Subcutaneous adipose tissue (tissue), 4 donors: ENCODE data around the gene FAM181A. TPM values are rescaled to one million over a fixed set of nuclear protein-coding genes. Genes with fewer than 3 reads are reported as not detected.

Experiments
- CTCF ChIP-seq: fragments of 450-650 bp; IDR thresholded peaks from one replicate; pipeline ENCODE4 v1.5.1; 2016; ENCODE audit warnings: low read depth, mild to moderate bottlenecking, control low read depth, antibody characterized with exemption, moderate library complexity
- total RNA-seq, 4 donors: library from RNA; depleted of rRNA; stranded (reverse); fragments of >200 nt; gene quantifications; one replicate each; pipeline ENCODE4 v1.1.0, GENCODE V29; 2016

The FAM181A gene
- total RNA-seq, 4 donors from 2014 or later: not detected

- TF ChIP-seq CTCF: no peak
Observed at GRCh38 chr14:93953739-93954515, 26.8 kb downstream of the FAM181A start.

DNA sequence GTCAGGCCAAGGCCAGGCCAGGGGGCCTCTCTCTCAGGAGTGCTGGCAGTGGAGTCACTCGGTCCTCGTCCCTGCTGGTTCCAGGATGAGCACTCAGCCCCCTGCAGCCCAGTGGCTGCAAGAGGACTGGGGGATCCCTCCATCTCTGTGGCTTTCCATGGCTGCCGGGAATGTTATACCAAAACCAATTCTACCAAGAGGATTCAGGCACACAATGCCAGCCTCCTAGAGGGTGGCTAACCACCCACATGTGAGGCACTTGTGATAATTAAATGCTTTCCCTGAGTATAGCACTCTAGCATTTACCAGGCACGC, 27.3 kb downstream of the FAM181A start:
- TF ChIP-seq CTCF: no peak

DNA sequence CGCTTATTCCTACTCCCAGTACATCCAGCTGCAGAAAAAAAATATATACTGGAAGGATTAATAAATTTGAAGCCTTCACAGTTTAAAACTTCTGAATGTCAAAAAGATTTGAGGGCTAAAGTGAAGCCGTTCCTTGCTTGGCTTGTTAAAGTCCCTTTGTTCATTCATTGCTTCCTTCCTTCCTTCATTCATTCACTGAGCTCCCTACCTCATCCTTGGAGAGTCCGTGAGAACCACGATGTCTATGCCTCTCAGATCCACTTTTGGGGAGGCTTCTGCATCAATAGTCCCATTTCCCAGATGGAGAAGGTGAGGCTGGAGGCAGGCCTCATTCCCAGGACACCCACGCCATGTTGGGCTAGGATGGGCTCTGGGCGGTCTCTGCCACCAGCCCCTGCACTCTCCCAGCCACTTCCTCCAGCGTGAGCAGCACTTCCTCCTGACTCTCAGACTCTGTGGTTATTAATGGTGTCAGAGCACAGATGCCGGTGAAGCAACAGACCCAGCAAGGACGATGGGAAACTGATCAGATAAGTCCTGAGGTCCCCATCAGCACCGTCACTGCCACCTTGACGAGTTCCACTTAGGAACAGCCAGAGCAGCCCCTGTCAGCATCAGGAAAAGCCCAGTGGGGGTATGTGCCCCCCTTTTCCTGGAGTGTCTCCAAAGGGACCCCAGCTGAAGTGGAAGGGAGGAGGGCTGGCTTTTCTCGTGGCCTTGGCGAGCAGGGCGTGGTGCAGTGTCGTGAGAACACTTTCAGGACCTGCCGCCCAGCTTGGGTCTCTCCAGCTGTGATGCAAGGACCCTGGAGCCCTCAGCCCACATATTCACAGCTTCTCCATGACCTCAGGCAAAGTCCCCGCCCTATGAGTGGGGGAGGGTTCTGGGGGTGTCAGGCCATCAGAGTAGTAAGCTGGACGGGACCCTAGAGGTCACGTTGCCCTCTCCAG, 28.0 kb downstream of the FAM181A start:
- TF ChIP-seq CTCF: no peak

DNA sequence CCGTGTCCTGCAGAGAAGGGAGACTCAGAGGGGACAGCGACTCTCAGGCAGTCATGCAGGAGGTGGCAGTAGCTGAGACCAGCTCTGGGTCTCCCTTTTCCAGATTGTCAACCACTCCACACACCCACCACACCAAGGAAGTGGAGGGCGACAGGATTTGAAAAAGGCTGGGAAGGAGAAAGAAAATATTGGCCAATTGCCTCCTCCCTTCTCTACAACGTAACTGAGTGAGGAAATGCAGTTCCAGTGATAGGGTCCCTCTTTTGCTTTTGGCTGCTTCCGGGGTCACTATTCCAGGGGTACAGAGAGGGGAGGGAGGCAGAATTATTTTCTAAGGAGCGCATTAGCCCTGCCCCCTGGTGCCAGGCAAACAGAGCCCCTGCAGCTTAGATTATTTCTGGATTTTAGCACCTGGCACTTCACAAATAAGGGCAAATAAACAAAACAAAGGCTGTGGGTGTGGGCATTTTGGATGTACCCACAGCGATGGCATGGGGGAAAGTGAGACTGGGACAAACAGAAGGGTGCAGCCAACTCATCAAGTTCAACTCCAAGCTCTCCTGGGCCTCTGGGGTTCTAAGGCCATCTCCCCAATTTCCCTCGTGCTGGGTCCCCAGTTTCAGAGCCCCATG, 28.8 kb downstream of the FAM181A start:
- TF ChIP-seq CTCF: no peak

DNA sequence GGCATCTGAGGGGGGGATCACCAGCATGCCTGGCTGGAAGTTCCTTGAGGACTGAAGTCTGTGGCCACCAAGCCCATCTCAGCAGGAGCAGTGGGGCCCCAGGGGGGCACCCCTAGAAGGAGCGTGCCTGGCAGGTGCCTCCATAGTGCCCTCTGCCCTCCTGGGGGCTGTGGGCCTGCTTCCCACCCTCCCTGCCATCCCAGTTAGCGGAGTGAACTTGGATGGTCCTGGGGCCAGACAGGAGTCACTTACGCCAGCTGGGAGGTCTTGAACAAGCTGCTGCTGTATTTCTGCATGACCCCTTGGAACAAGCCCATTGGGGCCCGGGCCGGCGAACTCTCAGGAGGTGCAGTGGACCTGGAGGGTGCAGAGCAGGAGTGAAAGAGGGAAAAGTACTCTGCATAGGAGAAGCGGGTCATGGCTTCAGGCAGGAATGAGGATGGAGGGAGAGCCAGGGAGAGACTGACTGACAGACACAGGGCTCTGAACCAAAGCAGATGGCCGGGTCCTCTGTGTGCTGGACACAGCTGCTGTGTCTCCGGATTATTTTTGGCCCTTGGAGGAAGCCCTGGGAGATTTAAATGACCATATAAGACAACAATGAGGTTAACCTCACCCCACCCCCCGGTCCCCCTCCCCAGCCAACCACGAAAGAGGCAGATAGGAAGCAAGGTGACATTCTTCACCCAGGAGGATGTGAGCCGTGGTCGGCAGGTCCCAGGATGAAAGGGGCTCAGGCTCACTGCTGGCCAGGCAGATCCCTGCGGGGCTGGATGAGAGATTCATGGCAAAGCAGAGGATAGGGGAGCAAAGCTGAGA, 29.6 kb downstream of the FAM181A start:
- TF ChIP-seq CTCF: no peak

DNA sequence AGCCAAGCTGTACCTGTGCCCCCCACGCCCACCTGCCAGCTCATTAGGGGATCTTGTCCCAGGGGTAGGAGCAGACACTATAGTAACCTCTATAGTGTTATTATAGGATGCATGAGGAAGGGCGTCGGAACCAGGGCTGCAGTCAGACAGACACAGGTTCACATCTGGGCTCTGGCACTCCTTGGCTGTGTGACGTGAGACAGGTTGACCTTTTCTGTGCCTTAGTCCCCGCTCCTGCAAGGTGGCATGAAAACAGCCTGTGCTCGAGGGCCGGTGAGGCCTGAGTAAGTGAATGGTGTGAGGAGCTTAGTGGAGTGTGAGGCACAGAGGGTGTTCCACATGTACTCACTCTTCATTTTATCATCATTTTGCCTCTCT, 30.2 kb downstream of the FAM181A start:
- no peak for TF ChIP-seq CTCF
